Sigmoid colon (tissue), 3 donors: Measurements from ENCODE around the gene RASL10A.

ENCODE experiments used
- POLR2A ChIP-seq, 2 donors: fragments of 450-650 bp; IDR thresholded peaks; one replicate each; pipeline ENCODE4 v1.6.1; 2016; ENCODE audit warnings: antibody characterized with exemption in 2 of 2, mild to moderate bottlenecking in 2 of 2, moderate library complexity in 2 of 2
- TF ChIP-seq, protein P1 (sequence below), 4 experiments: fragments of 450-650 bp in 3 of 4; fragments of 200-600 bp in 1 of 4; IDR thresholded peaks; one replicate each; pipeline ENCODE4 v1.5.1; 2016 to 2019; ENCODE audit warnings: antibody characterized with exemption in 4 of 4, mild to moderate bottlenecking in 3 of 4, moderate library complexity in 2 of 4

GRCh38 chr22:29292379-29292778 is 23.1 kb downstream of the RASL10A start:
- TF ChIP-seq POLR2A (IDR thresholded peaks at IDR 0.05): no peak
- TF ChIP-seq, protein P1, sequence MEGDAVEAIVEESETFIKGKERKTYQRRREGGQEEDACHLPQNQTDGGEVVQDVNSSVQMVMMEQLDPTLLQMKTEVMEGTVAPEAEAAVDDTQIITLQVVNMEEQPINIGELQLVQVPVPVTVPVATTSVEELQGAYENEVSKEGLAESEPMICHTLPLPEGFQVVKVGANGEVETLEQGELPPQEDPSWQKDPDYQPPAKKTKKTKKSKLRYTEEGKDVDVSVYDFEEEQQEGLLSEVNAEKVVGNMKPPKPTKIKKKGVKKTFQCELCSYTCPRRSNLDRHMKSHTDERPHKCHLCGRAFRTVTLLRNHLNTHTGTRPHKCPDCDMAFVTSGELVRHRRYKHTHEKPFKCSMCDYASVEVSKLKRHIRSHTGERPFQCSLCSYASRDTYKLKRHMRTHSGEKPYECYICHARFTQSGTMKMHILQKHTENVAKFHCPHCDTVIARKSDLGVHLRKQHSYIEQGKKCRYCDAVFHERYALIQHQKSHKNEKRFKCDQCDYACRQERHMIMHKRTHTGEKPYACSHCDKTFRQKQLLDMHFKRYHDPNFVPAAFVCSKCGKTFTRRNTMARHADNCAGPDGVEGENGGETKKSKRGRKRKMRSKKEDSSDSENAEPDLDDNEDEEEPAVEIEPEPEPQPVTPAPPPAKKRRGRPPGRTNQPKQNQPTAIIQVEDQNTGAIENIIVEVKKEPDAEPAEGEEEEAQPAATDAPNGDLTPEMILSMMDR (IDR thresholded peaks at IDR 0.05): no peak
